Cardiac muscle cell (in vitro differentiated cells and primary cell): Measurements from ENCODE around the gene KCNK17. TPM values are rescaled to one million over a fixed set of nuclear protein-coding genes. Genes with fewer than 3 reads are reported as not detected.

Experiments used
- DNase-seq, 2 donors: peaks; one replicate each; pipeline versions ENCODE4 v3.0.0 to v3.0.0-alpha.2; 2010 to 2017; ENCODE audit warnings: low read depth in 1 of 2, low spot score in 1 of 2
- H3K27ac ChIP-seq: fragments of 200-600 bp; sonication (generic); 2 replicates; pipeline ENCODE4 v1.5.1; 2016
- H3K27me3 ChIP-seq: fragments of 200-600 bp; sonication (generic); 2 replicates; pipeline ENCODE4 v1.6.0; 2016; ENCODE audit warnings: control low read depth
- H3K36me3 ChIP-seq: fragments of 200-600 bp; sonication (generic); 2 replicates; pipeline ENCODE4 v1.5.1; 2016; ENCODE audit warnings: control low read depth
- H3K4me1 ChIP-seq: fragments of 200-600 bp; sonication (generic); 2 replicates; pipeline ENCODE4 v1.8.1; 2017; ENCODE audit warnings: low read depth, mild to moderate bottlenecking, mixed run types
- H3K4me3 ChIP-seq: fragments of 200-600 bp; sonication (generic); 2 replicates; pipeline ENCODE4 v1.5.1; 2016; ENCODE audit warnings: mild to moderate bottlenecking
- H3K9me3 ChIP-seq: fragments of 200-600 bp; sonication (generic); 2 replicates; pipeline ENCODE4 v1.5.1; 2017; ENCODE audit warnings: low read depth, mild to moderate bottlenecking, control low read depth
- polyA plus RNA-seq: library from polyadenylated mRNA; unstranded; fragments of >200 nt; fragmentation: Nextera tagmentation; extraction: Ambion mirVana; gene quantifications from 2 replicates; pipeline ENCODE4 v1.2.1, GENCODE V29; 2016
- total RNA-seq: library from RNA; depleted of rRNA; stranded (reverse); fragments of >200 nt; gene quantifications from 2 replicates; pipeline ENCODE4 v1.2.3, GENCODE V29; 2016
- TF ChIP-seq, protein P1 (sequence below): IDR thresholded peaks from 2 replicates; pipeline ENCODE4 v1.5.1; 2012; ENCODE audit warnings: low read depth, mild to moderate bottlenecking, low read length

The KCNK17 gene
- total and polyA plus RNA-seq, 2 experiments from 2014 or later, result not detected

DNA sequence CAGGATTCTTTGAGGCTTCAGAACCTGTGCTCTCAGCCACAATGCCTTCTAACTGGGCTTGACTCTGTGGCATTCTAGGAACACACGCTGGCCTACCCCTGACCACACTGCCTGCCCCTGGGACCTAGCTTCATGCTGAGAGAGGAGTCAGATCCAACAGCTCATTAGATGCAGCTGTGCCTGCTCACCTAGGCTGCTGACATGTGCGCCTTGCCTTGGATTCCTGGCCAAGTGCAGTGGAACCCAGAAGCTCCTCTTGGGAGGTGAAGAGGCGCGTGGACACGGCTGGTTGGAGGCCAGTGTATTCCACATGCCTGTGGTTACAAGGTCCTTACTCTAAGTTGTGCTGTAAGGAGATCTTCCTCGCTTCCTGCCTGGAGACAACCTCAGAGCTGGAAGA, 33.0 kb upstream of the KCNK17 start:
- Histone ChIP-seq H3K36me3 (no peaks in the 10 kb centered on the region), H3K4me1 (no peaks in the 10 kb centered on the region), H3K27me3 (no peaks in the 10 kb centered on the region), H3K27ac (no peak overlapping the region), H3K9me3 (no peaks in the 10 kb centered on the region), H3K4me3 (no peak overlapping the region)
- DNase-seq, result no peak
- TF ChIP-seq, protein P1, sequence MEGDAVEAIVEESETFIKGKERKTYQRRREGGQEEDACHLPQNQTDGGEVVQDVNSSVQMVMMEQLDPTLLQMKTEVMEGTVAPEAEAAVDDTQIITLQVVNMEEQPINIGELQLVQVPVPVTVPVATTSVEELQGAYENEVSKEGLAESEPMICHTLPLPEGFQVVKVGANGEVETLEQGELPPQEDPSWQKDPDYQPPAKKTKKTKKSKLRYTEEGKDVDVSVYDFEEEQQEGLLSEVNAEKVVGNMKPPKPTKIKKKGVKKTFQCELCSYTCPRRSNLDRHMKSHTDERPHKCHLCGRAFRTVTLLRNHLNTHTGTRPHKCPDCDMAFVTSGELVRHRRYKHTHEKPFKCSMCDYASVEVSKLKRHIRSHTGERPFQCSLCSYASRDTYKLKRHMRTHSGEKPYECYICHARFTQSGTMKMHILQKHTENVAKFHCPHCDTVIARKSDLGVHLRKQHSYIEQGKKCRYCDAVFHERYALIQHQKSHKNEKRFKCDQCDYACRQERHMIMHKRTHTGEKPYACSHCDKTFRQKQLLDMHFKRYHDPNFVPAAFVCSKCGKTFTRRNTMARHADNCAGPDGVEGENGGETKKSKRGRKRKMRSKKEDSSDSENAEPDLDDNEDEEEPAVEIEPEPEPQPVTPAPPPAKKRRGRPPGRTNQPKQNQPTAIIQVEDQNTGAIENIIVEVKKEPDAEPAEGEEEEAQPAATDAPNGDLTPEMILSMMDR, result no peak

- H3K4me3 ChIP-seq, result no peak overlapping the region
- no peak overlapping the region for H3K27ac ChIP-seq
- TF ChIP-seq, protein P1, result no peak
- DNase-seq, result peak; percentile 7 to 8
- H3K36me3 ChIP-seq, result no peaks in the 10 kb centered on the region
- no peaks in the 10 kb centered on the region for H3K9me3 ChIP-seq
- H3K27me3 ChIP-seq, result no peaks in the 10 kb centered on the region
- H3K4me1 ChIP-seq, result peaks cover 7% of the 10 kb centered on the region
Observed at GRCh38 chr6:39344821-39345280, 30.6 kb upstream of the KCNK17 start.

DNA sequence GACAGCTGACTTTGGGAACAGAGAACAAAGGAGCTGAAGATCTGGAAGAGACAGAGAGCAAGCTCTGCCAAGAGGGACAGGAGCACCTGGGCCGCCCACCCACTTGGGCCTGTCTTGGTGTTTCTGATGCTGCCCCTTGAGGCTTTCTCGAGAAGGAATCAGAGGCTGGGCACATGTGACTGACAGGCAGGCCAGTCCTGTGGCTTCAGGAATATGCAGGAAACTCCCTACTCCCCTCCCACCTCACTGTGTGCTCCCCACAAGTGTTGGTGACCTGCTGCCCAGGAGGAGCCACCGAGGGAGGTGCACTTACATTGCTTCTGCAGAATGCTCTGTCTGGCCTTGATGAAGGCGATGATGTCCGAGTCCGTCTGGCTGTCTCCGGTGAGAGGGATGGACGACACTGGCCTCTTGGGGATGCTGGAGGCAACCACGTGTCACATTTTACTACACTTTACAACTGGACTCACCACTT, 29.2 kb upstream of the KCNK17 start:
- H3K27me3 ChIP-seq, result no peaks in the 10 kb centered on the region
- no peak overlapping the region for H3K27ac ChIP-seq
- DNase-seq, result no peak
- no peaks in the 10 kb centered on the region for H3K36me3 ChIP-seq
- no peak overlapping the region for H3K4me3 ChIP-seq
- H3K9me3 ChIP-seq, result no peaks in the 10 kb centered on the region
- peaks cover 19% of the 10 kb centered on the region for H3K4me1 ChIP-seq
- TF ChIP-seq, protein P1, result no peak

GRCh38 chr6:39342692-39343395, 28.6 kb upstream of the KCNK17 start:
- Histone ChIP-seq H3K27me3 (no peaks in the 10 kb centered on the region), H3K36me3 (no peaks in the 10 kb centered on the region), H3K27ac (no peak overlapping the region), H3K4me3 (no peak overlapping the region), H3K4me1 (peaks cover 19% of the 10 kb centered on the region), H3K9me3 (no peaks in the 10 kb centered on the region)
- TF ChIP-seq, protein P1, result no peak
- DNase-seq, result no peak

DNA sequence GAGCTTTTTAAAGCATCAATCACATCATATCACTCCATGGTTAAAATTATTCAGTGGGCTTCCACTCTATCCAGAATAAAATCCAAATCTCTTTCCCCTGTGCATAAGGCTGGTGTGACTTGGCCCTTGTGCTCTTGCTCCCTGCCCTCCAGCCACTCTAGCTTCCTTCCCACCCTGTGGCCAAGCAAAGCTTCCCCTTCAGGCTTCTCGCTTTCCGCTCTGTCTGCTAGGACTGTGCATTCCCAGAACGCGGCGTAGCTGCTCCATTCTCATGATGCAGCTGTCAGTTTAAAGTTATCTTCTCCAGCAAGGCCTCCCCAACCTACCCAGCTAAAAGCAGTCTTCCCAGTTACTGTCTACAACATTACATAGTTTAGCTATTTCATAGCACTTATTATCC, 27.7 kb upstream of the KCNK17 start:
- Histone ChIP-seq H3K36me3 (no peaks in the 10 kb centered on the region), H3K27me3 (no peaks in the 10 kb centered on the region), H3K27ac (no peak overlapping the region), H3K9me3 (no peaks in the 10 kb centered on the region), H3K4me1 (peaks cover 19% of the 10 kb centered on the region), H3K4me3 (no peak overlapping the region)
- DNase-seq, result no peak
- TF ChIP-seq, protein P1, result no peak
